ENCODE data around the gene LBX1.

DNA sequence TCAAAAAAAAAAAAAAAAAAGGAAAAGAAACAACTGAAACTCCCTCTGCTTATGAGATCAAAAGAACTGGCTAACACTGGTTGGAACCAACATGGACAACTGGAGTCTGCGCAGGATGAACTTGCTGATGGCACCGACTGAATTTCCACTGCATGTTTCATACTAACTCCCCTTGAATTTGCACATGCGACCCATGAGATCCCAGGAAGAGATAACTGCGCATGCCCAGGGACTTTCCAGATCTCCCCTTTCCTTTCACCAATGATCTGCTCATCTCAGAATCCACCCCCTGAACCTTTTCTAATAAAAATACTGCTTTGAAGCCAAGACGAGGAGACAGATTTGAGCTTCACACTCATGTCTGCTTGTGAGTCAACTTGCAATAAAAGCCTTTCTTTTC lies 20.7 kb downstream of the LBX1 start:
- TF ChIP-seq, protein P1, sequence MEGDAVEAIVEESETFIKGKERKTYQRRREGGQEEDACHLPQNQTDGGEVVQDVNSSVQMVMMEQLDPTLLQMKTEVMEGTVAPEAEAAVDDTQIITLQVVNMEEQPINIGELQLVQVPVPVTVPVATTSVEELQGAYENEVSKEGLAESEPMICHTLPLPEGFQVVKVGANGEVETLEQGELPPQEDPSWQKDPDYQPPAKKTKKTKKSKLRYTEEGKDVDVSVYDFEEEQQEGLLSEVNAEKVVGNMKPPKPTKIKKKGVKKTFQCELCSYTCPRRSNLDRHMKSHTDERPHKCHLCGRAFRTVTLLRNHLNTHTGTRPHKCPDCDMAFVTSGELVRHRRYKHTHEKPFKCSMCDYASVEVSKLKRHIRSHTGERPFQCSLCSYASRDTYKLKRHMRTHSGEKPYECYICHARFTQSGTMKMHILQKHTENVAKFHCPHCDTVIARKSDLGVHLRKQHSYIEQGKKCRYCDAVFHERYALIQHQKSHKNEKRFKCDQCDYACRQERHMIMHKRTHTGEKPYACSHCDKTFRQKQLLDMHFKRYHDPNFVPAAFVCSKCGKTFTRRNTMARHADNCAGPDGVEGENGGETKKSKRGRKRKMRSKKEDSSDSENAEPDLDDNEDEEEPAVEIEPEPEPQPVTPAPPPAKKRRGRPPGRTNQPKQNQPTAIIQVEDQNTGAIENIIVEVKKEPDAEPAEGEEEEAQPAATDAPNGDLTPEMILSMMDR (IDR thresholded peaks at IDR 0.05) = no peak
- TF ChIP-seq POLR2AphosphoS5 (IDR thresholded peaks at IDR 0.05) (no peak), POLR2A (IDR thresholded peaks at IDR 0.05) (no peak)

Data from prostate gland (tissue), 2 donors.